Endothelial cell of umbilical vein (primary cell): ENCODE data around the gene STIM1. TPM values are rescaled to one million over a fixed set of nuclear protein-coding genes. Genes with fewer than 3 reads are reported as not detected.

Source experiments
- BruUV-seq: library from RNA; stranded (reverse); fragments of 400-500 nt; replicated peaks from 2 replicates; lab custom pipeline; 2021; lab: Mats Ljungman, UMichigan
- CTCF ChIA-PET: fragments of 300-600, 350-600 bp; sonication (Branson Sonifier 250); formaldehyde crosslinking; loops from one replicate; lab custom pipeline; 2021; ENCODE audit warnings: antibody characterized with exemption, inconsistent platforms; lab: Charles Lee
- POLR2A ChIA-PET: fragments of 300-600, 350-600 bp; sonication (Branson Sonifier 250); formaldehyde crosslinking; loops from one replicate; lab custom pipeline; 2021; ENCODE audit warnings: antibody characterized with exemption, inconsistent platforms; lab: Charles Lee
- DNase-seq: peaks from one replicate; pipeline ENCODE4 v3.0.0-alpha.2; 2011; ENCODE audit warnings: low read depth, low spot score
- FAIRE-seq: peaks from 2 replicates; lab custom pipeline; 2011; peaks lifted over from hg19 to GRCh38; lab: Jason Lieb, UNC
- H2AFZ ChIP-seq: 2 replicates; pipeline ENCODE4 v1.6.0; 2012; ENCODE audit warnings: low read depth, low read length, control low read depth, inconsistent platforms
- H3K27ac ChIP-seq: 2 replicates; pipeline ENCODE4 v1.5.1; 2011; ENCODE audit warnings: low read depth, mild to moderate bottlenecking, control low read depth, low read length, moderate library complexity; ENCODE audit not compliant: insufficient read depth
- H3K27me3 ChIP-seq, 2 experiments: 2 replicates each; pipeline versions ENCODE4 v1.6.0 to v1.6.1; 2011; ENCODE audit warnings: low read length in 2 of 2, mixed read lengths in 1 of 2; ENCODE audit not compliant: control insufficient read depth in 2 of 2, insufficient read depth in 2 of 2
- H3K36me3 ChIP-seq, 2 experiments: 2 replicates in 1 of 2; 3 replicates in 1 of 2; pipeline ENCODE4 v1.5.1; 2011; ENCODE audit warnings: low read length in 2 of 2, mild to moderate bottlenecking in 1 of 2, moderate library complexity in 1 of 2; ENCODE audit not compliant: control insufficient read depth in 2 of 2, insufficient read depth in 2 of 2; ENCODE audit errors: extremely low read depth in 1 of 2
- H3K4me1 ChIP-seq: 3 replicates; pipeline ENCODE4 v1.5.1; 2011; ENCODE audit warnings: mild to moderate bottlenecking, low read length; ENCODE audit not compliant: control insufficient read depth, insufficient read depth; ENCODE audit errors: extremely low read depth
- H3K4me2 ChIP-seq: 2 replicates; pipeline ENCODE4 v1.6.1; 2011; ENCODE audit warnings: low read length, control low read depth, mixed read lengths; ENCODE audit not compliant: insufficient read depth
- H3K4me3 ChIP-seq, 3 experiments: fragments of 200-600 bp in 1 of 3; sonication (generic), shearing (Covaris generic) in 1 of 3; replicated peaks in 1 of 3; 2 replicates each; pipeline ENCODE4 v1.5.1; 2011 to 2016; ENCODE audit warnings: control low read depth in 3 of 3, low read length in 3 of 3, mild to moderate bottlenecking in 2 of 3, inconsistent platforms in 1 of 3, low read depth in 1 of 3, moderate library complexity in 1 of 3; ENCODE audit not compliant: insufficient read depth in 1 of 3
- H3K79me2 ChIP-seq: 2 replicates; pipeline ENCODE4 v1.6.0; 2012; ENCODE audit warnings: low read length, inconsistent platforms; ENCODE audit not compliant: control insufficient read depth, insufficient read depth
- H3K9ac ChIP-seq: replicated peaks from 2 replicates; pipeline ENCODE3; 2011; ENCODE audit warnings: low read length, control low read depth; ENCODE audit not compliant: insufficient read depth; ENCODE audit errors: extremely low read depth
- H3K9me1 ChIP-seq: replicated peaks from 3 replicates; pipeline ENCODE4 v1.6.0; 2011; ENCODE audit warnings: mild to moderate bottlenecking, low read length; ENCODE audit not compliant: control insufficient read depth, insufficient read depth; ENCODE audit errors: extremely low read depth
- H3K9me3 ChIP-seq: replicated peaks from 2 replicates; pipeline ENCODE4 v1.5.1; 2012; ENCODE audit warnings: low read length, inconsistent platforms; ENCODE audit not compliant: control insufficient read depth, insufficient read depth
- H4K20me1 ChIP-seq: replicated peaks from 2 replicates; pipeline ENCODE3; 2011; ENCODE audit warnings: mild to moderate bottlenecking, low read length; ENCODE audit not compliant: control insufficient read depth, insufficient read depth; ENCODE audit errors: extremely low read depth
- CTCF ChIP-seq, 2 donors: IDR thresholded peaks; 1 replicate in 1 of 2; 2 replicates in 1 of 2; pipeline ENCODE4 v1.5.1; 2011; ENCODE audit warnings: low read length in 2 of 2, mild to moderate bottlenecking in 2 of 2, moderate library complexity in 2 of 2, control low read depth in 1 of 2, inconsistent platforms in 1 of 2, low read depth in 1 of 2; ENCODE audit not compliant: insufficient read depth in 1 of 2; ENCODE audit errors: extremely low read depth in 1 of 2
- EZH2 ChIP-seq: IDR thresholded peaks from 2 replicates; pipeline ENCODE4 v1.6.1; 2012; ENCODE audit warnings: borderline replicate concordance, low read depth, mild to moderate bottlenecking, moderate library complexity, low read length, inconsistent platforms; ENCODE audit not compliant: severe bottlenecking
- FOS ChIP-seq: IDR thresholded peaks from 2 replicates; pipeline ENCODE4 v1.6.1; 2011; ENCODE audit warnings: mild to moderate bottlenecking, low read length, moderate library complexity, borderline replicate concordance; ENCODE audit not compliant: insufficient read depth
- GATA2 ChIP-seq: IDR thresholded peaks from 2 replicates; pipeline ENCODE4 v1.7.0; 2011; ENCODE audit warnings: low read depth, mild to moderate bottlenecking, moderate library complexity, mixed read lengths, low read length; ENCODE audit not compliant: insufficient read length, insufficient read depth
- JUN ChIP-seq: IDR thresholded peaks from 2 replicates; pipeline ENCODE4 v1.6.1; 2011; ENCODE audit warnings: borderline replicate concordance, low read depth; ENCODE audit not compliant: insufficient read length, insufficient read depth
- MAX ChIP-seq: IDR thresholded peaks from 2 replicates; pipeline ENCODE4 v1.6.1; 2011; ENCODE audit not compliant: insufficient read depth, insufficient read length
- MYC ChIP-seq: IDR thresholded peaks from one replicate; pipeline ENCODE4 v1.6.1; 2011; ENCODE audit warnings: mild to moderate bottlenecking, low read depth, low read length
- POLR2A ChIP-seq: IDR thresholded peaks from 2 replicates; pipeline ENCODE4 v1.6.1; 2012; ENCODE audit warnings: low read depth, mild to moderate bottlenecking, control low read depth, low read length
- POLR2AphosphoS5 ChIP-seq: IDR thresholded peaks from 2 replicates; pipeline ENCODE4 v1.6.1; 2012; ENCODE audit warnings: low read depth, mild to moderate bottlenecking, control low read depth, low read length, moderate library complexity; ENCODE audit not compliant: insufficient read depth
- dilution Hi-C: fragments of 300-500 bp; cut with MboI; formaldehyde crosslinking; loops from one replicate; pipeline ENCODE4 v1.15.0; 2019; ENCODE audit warnings: low sequenced_read_pairs; ENCODE audit not compliant: extremely low pct_ligation_motif_present
- intact Hi-C: fragments of 100-400 bp; cut with micrococcal nuclease; formaldehyde crosslinking; loops from one replicate; pipeline ENCODE4 v1.10.0; 2022
- polyA plus RNA-seq, 4 experiments: library from polyadenylated mRNA; depleted of rRNA in 3 of 4; stranded (reverse) in 3 of 4; unstranded in 1 of 4; fragments of >200 nt; gene quantifications; 2 replicates each; pipeline versions ENCODE4 v1.2.1 to v1.2.3, GENCODE V29; 2011 to 2012; ENCODE audit warnings: missing spikeins in 1 of 4
- total RNA-seq: library from RNA; stranded (reverse); gene quantifications from 2 replicates; pipeline ENCODE4 v1.2.3, GENCODE V29; 2021

Gene STIM1
- total and polyA plus RNA-seq, 2 donors (not counting 3 experiments of a cell fraction or from before 2014, with no cell fraction given) = 32.7 to 33.4 TPM

GRCh38 chr11:3990406-3990805 is 134.9 kb downstream of the STIM1 start:
- Histone ChIP-seq H4K20me1 (no peaks in the 10 kb centered on the region), H3K79me2 (no peaks in the 10 kb centered on the region), H3K36me3 (no peaks in the 10 kb centered on the region), H3K4me1 (peaks cover 3% of the 10 kb centered on the region), H3K9ac (no peak overlapping the region), H3K27ac (no peak overlapping the region), H3K4me2 (no peak overlapping the region), H3K9me3 (no peaks in the 10 kb centered on the region), H2AFZ (no peak overlapping the region), H3K9me1 (no peaks in the 10 kb centered on the region), H3K4me3 (no peak overlapping the region), H3K27me3 (no peaks in the 10 kb centered on the region)
- no peak for DNase-seq
- FAIRE-seq = no peak
- no TSS peak for BruUV-seq
- POLR2A ChIA-PET = no interaction called here
- dilution Hi-C loops (no loop called here), intact Hi-C loops (no loop called here)
- CTCF ChIA-PET = interaction anchor here (1.2 to 2.8 kb wide), 2 partner anchors 136 to 141 kb away, joined by 3 to 9 read pairs; partner anchors contain the start of gene STIM1
- TF ChIP-seq CTCF (IDR thresholded peaks at IDR 0.05; ENCODE audit: extremely low read depth in 1 of 2, insufficient read depth in 1 of 2, low read depth in 1 of 2, low read length in 2 of 2) (no peak), EZH2 (no peak), GATA2 (no peak), JUN (no peak), POLR2AphosphoS5 (no peak), MAX (no peak), POLR2A (no peak), MYC (no peak), FOS (no peak)
